GM18909 (cell line): Measurements from ENCODE around the gene IL1RN.

Experiments
- ATAC-seq: cut with Tn5 transposase; IDR thresholded peaks from one replicate; pipeline ENCODE4 v1.9.1; 2021; ENCODE audit warnings: mild to moderate bottlenecking; ENCODE audit not compliant: unreplicated experiment, poor library complexity

The IL1RN gene

DNA sequence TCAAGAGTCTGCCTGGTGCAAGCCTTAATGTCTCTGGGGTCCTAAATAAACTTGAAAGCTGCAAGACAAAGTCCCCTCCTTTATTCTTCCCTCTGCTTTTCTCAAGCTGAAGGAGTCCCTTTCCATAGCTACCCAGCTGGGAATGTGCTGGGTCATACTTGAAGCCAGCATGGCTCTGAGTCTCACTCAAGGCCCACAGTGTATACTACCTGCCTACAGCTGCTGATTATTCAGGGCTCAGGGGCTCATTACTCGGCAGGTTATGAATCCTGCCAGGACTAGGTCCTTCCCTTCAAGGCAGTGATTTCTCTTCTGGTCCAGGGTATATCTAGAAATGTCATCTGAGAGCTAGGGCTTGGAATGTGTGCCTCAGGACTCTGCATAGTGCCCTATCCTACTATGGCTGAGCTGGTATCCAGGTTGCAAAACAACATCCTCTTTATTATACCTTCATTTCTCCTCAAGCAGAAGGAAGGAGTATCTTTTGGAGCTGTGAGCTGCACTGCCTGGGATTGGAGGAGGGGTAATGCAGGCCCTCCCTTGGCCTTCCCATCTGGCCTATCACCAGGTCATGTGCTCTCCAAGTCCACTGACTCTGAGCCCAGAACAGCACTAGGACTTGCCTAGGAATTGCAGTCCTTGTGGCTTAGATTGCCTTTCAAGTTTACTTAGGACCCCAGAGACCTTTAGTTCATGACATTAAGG lies 22.3 kb downstream of the IL1RN start:
- ATAC-seq, result no peak

GRCh38 chr2:113150258-113150601 lies 22.8 kb downstream of the IL1RN start:
- ATAC-seq, result no peak

DNA sequence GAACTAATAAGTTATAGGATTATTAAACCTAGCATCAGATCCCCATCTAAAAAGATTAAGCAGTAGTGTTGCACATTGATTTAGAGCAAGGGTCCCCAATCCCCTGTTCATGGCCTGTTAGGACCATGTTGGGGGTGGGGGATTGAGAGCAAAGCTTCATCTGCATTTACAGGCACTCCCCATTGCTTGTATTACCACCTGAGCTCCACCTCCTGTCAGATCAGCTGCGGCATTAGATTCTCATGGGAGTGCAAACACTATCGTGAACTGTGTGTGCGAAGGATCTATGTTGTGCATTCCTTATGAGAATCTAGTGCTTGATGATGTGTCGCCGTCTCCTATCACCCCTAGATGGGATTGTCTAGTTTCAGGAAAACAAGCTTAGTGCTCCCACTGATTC lies 27.9 kb downstream of the IL1RN start:
- no peak for ATAC-seq

- no peak for ATAC-seq
These were observed 29.1 kb downstream of the IL1RN start for GRCh38 chr2:113156278-113157117.

- peak; percentile 81 for ATAC-seq
These were observed 29.9 kb downstream of the IL1RN start for GRCh38 chr2:113157118-113157896.

DNA sequence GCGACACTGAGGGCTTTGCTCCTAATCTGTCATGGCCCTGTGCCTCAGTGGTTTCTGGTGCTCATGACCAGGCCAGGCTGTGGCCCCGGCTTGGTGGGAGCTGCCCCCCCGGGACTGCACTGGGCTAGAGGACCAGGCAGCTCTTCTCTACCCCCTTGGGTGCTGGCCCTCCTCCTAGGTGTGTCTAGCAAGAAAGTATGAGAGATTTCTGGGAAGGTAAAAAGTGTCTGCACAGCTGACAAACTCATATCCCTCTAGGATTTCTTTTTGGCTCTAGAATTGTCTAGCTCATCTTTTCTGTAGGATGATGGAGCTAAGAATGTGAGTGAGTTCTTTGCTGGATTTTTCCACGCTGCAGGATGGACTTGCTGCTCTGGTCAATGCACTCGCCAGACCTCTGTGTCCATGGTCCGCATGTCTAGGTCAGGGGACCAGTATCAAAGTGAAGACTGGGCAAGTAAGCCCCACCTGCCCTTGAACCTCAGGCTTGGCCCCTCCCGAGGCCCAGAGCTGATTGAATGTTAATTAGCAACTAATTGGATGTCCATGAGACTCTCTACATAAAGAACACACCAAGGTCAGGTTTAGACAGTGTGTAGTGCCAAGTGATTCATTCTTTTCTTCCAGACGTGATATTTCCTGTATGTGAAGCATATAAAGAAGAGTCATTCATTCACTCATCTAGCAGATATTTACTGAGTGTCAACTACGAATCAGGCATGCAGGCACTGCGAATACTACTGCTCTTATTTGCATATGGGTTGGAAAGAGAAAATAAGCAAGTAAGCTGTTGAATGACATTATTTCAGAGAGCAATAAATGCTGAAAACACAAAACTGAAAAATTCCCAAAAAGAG lies 30.7 kb downstream of the IL1RN start:
- ATAC-seq, result peak; percentile 21

DNA sequence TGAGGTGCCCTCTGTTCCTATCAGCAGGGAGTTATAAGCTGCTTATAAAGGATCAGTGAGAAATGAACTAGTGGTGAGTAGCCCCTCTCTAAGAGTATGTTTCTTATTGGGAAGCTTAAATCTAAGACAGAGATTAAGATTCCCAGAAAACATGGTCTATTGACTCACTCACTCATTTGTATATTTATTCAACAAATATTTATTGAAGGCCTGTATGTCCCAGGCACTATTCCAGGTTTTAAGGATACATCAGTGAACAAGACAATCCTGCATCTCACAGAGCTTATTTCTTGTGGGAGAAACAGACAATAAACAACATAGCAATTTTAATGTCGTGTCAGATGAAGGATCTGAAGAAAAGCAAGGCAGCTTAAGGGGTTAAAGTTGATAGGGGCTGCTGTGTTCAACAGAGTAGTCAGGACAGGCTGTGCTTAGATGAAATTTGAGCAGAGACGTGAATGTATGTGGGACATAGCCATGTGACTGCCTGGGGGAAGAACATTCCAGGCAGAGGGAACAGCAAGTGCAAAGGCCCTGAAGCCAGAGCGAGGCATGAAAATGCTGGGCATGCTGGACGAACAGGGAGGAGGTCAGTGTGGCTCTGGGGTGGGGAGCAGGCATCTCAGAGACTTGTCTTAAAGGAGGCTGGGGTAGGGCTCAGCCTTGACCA lies 31.6 kb downstream of the IL1RN start:
- ATAC-seq, result no peak

DNA sequence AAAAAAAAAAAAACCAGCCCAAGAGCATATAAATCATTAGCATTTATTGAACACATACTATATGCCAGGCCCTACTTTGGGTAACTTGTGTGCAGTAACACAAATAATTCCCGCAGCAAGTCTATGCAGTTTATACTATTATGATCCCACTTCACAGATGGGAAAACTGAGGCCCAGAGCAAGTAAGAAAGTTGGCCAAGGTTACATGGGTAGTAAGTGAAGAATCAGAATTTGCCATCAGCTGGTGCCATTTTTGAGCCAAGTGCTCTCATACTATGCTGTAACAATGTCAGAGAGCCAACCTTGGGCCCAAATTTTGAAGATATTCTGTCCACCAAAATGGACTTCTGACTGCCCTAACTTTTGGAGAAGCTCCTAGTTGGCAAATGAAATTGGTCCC lies 32.9 kb downstream of the IL1RN start:
- no peak for ATAC-seq

DNA sequence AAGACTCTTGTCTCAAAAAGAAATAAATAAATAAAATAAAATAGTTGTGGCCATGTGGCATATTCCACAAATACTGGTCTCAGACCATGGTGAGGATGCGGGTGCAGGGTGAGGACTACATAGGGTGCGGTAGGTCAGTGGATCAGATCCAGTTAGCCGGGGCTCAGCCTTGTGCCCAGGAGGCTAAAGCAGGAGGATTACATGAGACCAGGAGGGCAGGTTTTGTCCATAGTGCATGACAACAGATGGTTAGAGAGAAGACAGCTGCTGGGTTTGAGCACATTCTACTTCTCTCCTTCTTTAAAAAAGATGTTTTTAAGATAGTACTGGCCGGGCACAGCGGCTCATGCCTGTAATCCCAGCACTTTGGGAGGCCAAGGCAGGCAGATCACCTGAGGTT lies 33.6 kb downstream of the IL1RN start:
- no peak for ATAC-seq

- no peak for ATAC-seq
These were observed 34.8 kb downstream of the IL1RN start for GRCh38 chr2:113162173-113162572.

DNA sequence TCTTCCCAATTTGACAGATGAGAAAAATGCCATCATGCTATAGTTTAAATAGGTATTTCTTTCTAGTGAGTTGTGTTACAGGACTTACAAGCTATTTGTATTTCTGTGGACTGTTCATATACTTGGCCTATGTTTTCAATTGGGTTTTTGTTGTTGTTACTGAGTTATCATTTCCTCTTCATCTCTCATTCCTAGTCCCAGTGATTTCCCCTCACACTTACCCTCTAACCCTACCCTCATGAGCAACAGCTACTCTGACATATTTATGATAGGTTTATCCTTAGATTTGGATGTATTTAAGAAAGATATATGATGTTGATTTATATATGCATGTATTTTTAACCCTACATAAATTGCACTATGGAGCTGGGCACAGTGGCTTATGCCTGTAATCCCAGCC lies 35.5 kb downstream of the IL1RN start:
- no peak for ATAC-seq

DNA sequence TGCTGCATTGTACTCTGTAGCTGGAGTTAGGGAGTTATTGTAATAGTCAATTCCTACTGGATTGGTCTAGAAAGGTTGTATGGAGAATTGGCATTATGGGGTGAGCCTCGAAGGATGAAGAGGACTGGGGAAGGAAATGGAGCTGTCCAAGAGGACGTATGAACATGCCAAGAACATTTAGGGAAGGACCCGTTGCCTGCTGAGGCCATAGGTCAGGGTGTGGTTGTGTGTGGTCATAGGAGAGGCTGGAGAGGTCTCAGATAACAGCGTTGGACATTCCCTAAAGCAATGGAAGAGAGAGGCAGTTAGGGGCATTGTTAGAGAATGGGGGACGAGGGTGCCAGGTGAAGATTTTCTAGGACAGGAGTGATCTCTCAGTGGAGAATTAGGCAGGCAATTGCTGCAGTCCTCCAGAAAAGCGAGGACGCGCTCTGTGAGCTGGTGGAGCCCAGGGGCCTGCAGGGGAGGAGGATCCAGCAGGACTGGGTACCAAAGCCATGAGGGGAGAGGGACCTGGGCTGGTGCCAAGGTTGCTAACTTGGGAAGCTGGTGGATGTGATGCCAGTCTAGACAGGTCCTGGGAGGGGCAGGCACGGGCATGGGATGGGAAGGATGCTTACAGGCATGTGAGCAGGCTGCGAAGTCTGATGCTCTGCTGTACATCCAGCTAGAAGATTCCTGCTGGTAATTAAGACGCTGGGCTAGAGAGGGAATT lies 37.0 kb downstream of the IL1RN start:
- no peak for ATAC-seq

DNA sequence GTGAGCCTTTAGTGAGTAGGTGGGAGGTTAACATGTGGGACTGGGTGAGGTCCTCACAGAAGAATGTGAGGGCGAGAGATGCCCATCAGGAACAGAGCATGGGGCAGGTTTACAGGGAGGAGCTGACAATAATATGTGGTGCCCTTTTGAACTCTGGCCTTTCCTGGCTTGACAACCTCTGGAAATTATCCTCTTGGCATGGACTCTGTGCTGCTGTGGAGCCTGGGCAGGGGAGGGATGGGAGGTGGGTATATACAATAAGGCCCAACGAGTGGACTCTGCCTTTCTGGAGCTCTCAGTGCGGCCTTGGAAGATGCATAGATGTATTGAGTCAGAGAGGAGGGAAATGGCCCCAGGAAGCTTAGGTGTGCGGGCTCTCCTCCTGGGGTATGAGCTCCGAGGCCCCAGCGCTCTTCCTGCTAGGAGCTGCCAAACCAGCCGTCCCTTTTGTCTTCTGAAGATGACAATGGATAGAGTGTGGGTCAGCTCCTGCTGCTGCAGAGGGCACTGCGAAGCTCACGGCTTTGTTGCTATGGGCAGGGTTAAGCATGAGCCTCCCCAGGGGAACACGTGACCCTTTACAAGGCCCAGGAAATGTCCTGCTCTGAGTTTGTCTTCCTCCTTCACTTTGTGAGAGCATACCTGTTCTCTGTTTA lies 37.7 kb downstream of the IL1RN start:
- ATAC-seq, result no peak

- no peak for ATAC-seq
These were observed 38.8 kb downstream of the IL1RN start for GRCh38 chr2:113166187-113166645.

- ATAC-seq, result no peak
These were observed 39.9 kb downstream of the IL1RN start for GRCh38 chr2:113167115-113167932.

DNA sequence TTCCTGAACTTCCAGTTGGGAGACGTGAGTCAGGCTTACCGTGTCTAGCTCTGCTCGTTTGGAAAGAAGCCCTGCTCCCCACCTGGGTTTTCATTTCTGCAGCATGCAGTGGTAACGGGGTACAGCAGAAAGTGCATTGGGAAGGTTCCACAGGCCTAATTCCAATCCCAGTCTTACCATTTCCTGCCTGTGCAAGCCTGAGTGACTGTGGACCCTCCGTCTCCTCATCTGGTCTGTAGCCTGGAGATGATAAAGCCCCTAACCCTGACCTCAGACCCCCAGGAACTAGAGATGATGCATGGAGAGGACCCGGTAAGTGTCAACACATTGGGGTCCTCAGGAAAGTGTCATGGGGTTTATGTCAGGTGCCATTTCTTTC lies 40.6 kb downstream of the IL1RN start:
- no peak for ATAC-seq

GRCh38 chr2:113169002-113169530 lies 41.7 kb downstream of the IL1RN start:
- ATAC-seq, result no peak
